Stimulated activated effector memory CD8-positive, alpha-beta T cell treated with anti-CD3 and anti-CD28 coated beads, Interleukin-12 subunit alpha, Interleukin-12 subunit beta, amount 100 ng/mL, for 72 hours (primary cell): ENCODE data around the gene MIEF1.
"Not testable (repeated sequence)": the region's sequence is repeated elsewhere in the genome, so short reads cannot be mapped to it uniquely, and the experiment has no call there.

Experiments
- ATAC-seq: fragments of 150-1000 bp; cut with Tn5 transposase; 2 replicates; pipeline ENCODE4 v1.10.0; 2021
- DNase-seq, 2 donors: peaks; one replicate each; pipeline ENCODE4 v3.0.0; 2021 to 2022; ENCODE audit warnings: low spot score in 2 of 2
- H3K27ac Mint-ChIP-seq: one replicate; pipeline ENCODE4 v1.8.0; 2022; ENCODE audit warnings: mild to moderate bottlenecking, mixed read lengths
- H3K36me3 Mint-ChIP-seq: one replicate; pipeline ENCODE4 v1.8.0; 2022; ENCODE audit warnings: mild to moderate bottlenecking, mixed read lengths
- H3K4me1 Mint-ChIP-seq: one replicate; pipeline ENCODE4 v1.8.0; 2022; ENCODE audit warnings: mixed read lengths
- H3K4me3 Mint-ChIP-seq: one replicate; pipeline ENCODE4 v1.8.0; 2022; ENCODE audit warnings: mild to moderate bottlenecking, mixed read lengths
- H3K9me3 Mint-ChIP-seq: one replicate; pipeline ENCODE4 v1.8.0; 2022; ENCODE audit warnings: mixed read lengths

Gene MIEF1

DNA sequence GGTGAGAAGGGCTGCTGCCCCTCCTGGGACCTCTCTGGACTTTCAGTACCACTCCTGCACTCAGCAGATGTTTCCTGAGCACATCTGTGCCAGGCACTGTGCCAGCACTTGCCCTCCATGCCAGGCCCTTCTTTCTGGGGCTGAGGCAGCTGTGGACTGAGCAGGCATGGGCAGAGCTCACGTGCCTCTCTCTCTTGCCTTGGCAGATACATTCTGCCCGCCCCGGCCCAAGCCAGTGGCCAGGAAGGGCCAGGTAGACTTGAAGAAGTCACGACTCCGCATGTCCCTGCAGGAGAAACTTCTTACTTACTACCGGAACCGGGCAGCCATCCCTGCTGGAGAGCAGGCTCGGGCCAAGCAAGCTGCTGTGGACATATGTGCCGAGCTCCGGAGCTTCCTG is 9.9 kb downstream of the MIEF1 start:
- ATAC-seq (no peak), DNase-seq (no peak)
- no peak overlapping the region for H3K4me3 Mint-ChIP-seq

DNA sequence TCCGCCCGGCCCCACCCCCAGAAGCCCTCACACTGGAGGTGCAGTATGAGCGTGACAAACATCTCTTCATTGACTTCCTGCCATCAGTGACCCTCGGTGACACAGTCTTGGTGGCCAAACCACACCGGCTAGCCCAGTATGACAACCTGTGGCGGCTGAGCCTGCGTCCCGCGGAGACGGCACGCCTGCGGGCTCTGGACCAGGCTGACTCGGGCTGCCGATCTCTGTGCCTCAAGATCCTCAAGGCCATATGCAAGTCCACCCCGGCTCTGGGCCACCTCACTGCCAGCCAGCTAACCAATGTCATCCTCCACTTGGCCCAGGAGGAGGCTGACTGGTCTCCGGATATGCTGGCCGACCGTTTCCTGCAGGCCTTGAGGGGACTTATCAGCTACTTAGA is 11.7 kb downstream of the MIEF1 start:
- Mint-ChIP-seq H3K9me3 (no peaks in the 10 kb centered on the region), H3K36me3 (peaks cover 93% of the 10 kb centered on the region), H3K4me1 (peaks cover 33% of the 10 kb centered on the region), H3K27ac (peak overlapping the region; percentile 32), H3K4me3 (no peak overlapping the region)
- DNase-seq (no peak), ATAC-seq (no peak)

More for the DNA sequence above, 9.9 kb downstream of the MIEF1 start:
- Mint-ChIP-seq H3K4me1 (peaks cover 38% of the 10 kb centered on the region), H3K9me3 (no peaks in the 10 kb centered on the region), H3K27ac (no peak overlapping the region), H3K36me3 (peaks cover 100% of the 10 kb centered on the region)

DNA sequence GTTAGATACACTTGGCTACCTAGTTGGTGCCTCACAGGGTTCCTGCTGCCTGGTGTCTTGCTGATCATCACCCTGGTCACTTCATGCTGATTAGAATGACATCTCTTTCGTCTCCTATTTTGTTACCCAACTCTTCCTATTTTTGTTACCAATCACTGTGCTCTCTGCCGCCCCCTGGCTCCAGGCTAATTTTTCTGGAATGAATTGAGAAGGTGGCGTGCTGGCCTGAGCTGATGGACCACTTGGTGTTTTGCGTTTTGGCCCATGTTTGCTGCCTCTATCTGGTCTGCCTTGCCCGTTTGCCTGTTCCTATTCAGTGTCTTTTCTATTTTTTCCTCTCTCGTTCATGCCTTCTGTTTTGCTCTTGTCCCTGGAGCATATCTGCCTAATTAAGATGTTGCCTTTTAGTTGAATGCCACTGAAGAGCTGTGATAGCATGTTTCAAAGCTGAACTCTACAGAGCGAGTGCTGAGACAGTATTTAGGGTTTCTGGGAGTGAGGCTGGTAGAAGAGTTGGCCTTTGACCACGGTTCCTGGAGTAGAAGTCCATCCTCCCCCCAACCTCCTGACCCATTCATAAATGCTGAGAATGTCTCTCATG is 12.4 kb downstream of the MIEF1 start:
- DNase-seq (no peak), ATAC-seq (no peak)
- peaks cover 93% of the 10 kb centered on the region for H3K36me3 Mint-ChIP-seq
- no peak overlapping the region for H3K4me3 Mint-ChIP-seq
- no peak overlapping the region for H3K27ac Mint-ChIP-seq
- H3K9me3 Mint-ChIP-seq, result no peaks in the 10 kb centered on the region
- peaks cover 35% of the 10 kb centered on the region for H3K4me1 Mint-ChIP-seq

DNA sequence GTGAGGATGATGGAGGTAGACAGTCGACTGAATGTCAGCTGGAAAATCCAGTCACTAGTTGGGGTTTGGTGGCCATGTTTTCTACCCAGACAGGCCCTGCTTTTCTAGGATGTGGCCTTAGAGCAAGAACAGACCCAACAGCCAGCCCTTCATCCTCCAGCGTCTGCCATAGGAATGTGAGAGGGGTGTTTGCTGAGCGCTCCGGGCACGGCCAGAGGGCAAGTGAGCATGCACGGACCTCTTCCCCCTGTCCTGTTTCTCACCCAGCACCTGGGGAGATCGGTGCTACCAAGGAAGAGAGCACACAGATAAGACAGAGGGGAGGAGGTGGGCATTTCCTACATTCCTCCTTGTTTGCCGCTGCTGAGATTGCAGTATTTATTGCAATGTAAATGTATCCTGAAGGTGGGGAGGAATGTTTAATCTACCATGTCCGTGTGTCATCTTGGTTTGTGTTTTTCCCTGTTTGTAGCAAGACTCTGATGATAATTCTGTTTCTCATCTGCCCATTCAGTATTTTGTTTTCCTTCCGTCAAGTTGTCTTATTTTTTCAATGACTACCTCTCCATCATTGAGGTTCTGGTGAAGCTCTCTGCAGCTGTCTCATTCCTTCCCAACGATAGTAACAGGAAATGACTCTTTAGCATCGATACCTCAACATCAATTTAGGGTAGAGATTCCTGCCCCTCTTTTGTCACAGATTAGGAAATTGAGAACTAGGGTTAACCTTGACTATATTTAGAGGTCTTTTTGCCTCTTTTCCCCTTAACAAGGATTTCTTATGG is 13.4 kb downstream of the MIEF1 start:
- Mint-ChIP-seq H3K9me3 (no peaks in the 10 kb centered on the region), H3K27ac (peak overlapping the region; percentile 63), H3K4me3 (no peak overlapping the region), H3K4me1 (peaks cover 36% of the 10 kb centered on the region), H3K36me3 (peaks cover 93% of the 10 kb centered on the region)
- ATAC-seq (no peak), DNase-seq (no peak)

DNA sequence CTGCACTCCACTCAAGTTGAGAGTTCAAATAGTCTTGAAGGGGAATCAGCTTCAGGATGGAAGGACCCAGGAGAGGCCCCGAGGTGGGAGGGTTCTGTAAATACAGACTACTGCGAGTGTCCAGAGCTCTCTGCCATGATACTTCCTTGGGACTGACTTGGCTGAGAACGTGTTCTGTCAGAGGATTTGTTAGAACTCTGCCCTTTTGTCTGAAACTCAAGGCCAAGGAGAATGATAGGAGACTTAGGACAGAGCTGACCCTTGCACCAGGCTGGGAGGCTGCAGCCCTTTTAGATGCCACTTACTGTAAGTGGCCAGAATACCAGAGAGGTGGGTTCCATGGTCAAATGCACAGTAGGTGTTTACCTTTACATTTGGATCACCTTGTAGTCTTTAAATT is 15.4 kb downstream of the MIEF1 start:
- ATAC-seq (no peak), DNase-seq (no peak)
- Mint-ChIP-seq H3K9me3 (no peaks in the 10 kb centered on the region), H3K4me1 (peaks cover 50% of the 10 kb centered on the region), H3K27ac (peak overlapping the region; percentile 63), H3K4me3 (no peak overlapping the region), H3K36me3 (peaks cover 93% of the 10 kb centered on the region)

DNA sequence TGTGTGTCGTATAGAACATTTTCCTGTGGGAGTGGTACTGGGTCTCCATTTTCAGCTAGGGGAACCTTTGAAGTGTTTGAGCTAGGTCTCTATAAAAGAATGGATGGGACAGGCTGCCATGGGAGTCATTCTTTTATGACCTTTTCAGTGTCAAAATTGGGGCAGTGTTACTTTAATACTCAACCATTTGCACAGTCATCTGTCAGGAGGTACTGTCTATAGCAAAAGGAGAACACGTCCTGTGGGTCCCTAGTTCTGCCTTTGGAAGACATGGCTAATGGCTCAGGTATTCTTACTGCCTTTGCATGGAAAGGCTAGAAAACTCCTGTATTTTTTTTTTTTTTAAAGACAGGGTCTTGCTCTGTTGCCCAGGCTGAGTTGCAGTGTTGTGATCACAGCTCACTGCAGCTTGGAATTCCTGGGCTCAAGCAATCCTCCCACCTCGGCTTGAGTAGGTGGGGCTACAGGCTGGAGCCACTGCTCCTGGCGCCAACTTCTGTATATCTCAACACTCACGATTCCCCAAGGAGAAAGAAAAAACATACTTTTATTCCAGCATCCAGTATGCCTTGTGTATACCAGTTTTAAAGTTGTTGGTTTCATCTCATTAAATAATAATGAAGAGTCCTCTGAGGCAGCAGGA is 16.2 kb downstream of the MIEF1 start:
- Mint-ChIP-seq H3K9me3 (no peaks in the 10 kb centered on the region), H3K4me3 (peak overlapping the region; percentile 93), H3K36me3 (peaks cover 93% of the 10 kb centered on the region), H3K4me1 (peaks cover 58% of the 10 kb centered on the region), H3K27ac (peak overlapping the region; percentile 100)
- DNase-seq, result no peak
- no peak for ATAC-seq

DNA sequence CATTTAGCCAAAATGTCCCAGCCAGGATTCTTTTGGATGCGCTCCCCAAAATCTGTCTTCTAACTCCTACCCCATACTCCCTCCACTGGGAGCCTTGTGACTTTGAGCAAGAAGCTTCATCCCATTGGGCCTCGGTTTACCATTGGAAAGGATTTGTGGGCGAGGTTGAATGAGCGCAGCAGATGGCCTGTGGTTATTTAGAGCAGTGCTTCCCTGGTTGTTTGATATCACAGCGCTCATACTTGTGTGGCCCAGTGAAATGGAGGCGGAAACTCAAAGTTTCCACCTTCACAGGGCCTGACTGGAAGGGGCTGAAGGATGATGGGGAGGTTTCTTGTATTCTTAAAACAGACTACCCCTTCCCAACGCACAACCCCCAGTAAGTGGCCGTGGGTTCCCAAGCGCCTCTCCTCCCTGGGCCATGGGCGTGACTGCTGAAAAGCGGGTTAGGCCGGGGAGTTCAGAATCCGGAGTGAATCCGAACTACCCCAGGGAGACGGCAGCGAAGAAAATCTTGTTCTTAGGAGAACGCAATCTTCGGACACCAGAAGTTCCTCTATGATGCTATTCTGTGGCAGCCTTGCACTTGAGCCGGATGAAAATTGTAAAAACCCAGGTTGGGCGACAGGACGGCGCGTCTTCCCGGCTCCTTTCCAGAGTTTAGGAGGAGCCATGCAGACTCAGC is 17.0 kb downstream of the MIEF1 start:
- H3K4me1 Mint-ChIP-seq, result peaks cover 62% of the 10 kb centered on the region
- ATAC-seq (no peak), DNase-seq (no peak)
- H3K4me3 Mint-ChIP-seq, result peak overlapping the region; percentile 93
- peak overlapping the region; percentile 100 for H3K27ac Mint-ChIP-seq
- no peaks in the 10 kb centered on the region for H3K9me3 Mint-ChIP-seq
- H3K36me3 Mint-ChIP-seq, result peaks cover 93% of the 10 kb centered on the region

DNA sequence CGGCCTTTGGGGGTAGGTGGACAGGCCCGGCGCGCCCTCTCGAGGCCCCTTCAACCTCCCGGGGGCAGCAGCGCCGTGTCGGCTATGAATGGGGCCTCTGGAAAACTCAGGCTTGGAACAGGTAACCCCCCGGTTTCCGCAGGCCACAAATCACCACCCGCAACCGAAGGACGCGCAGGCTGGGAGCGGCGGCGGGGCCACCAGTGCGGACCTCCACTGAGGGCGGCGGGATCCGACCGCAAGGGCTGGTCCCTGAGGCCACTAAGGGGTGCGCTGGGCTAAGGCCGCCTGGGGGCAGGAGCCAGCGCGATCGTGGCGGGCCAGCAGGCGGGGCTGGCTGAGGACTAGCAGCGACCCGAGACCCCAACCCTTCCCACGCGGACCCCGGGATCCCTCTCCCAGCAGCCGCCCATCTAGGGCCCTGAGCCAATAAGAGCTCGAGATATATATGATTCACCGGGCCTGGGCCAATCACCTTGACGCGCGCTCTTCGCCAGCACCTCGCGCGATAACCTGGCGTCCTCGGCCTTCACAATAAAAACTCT is 17.7 kb downstream of the MIEF1 start:
- ATAC-seq (peak; percentile 91), DNase-seq (no peak)
- peaks cover 93% of the 10 kb centered on the region for H3K36me3 Mint-ChIP-seq
- peak overlapping the region; percentile 100 for H3K27ac Mint-ChIP-seq
- H3K4me3 Mint-ChIP-seq, result peak overlapping the region; percentile 93
- peaks cover 62% of the 10 kb centered on the region for H3K4me1 Mint-ChIP-seq
- H3K9me3 Mint-ChIP-seq, result no peaks in the 10 kb centered on the region

DNA sequence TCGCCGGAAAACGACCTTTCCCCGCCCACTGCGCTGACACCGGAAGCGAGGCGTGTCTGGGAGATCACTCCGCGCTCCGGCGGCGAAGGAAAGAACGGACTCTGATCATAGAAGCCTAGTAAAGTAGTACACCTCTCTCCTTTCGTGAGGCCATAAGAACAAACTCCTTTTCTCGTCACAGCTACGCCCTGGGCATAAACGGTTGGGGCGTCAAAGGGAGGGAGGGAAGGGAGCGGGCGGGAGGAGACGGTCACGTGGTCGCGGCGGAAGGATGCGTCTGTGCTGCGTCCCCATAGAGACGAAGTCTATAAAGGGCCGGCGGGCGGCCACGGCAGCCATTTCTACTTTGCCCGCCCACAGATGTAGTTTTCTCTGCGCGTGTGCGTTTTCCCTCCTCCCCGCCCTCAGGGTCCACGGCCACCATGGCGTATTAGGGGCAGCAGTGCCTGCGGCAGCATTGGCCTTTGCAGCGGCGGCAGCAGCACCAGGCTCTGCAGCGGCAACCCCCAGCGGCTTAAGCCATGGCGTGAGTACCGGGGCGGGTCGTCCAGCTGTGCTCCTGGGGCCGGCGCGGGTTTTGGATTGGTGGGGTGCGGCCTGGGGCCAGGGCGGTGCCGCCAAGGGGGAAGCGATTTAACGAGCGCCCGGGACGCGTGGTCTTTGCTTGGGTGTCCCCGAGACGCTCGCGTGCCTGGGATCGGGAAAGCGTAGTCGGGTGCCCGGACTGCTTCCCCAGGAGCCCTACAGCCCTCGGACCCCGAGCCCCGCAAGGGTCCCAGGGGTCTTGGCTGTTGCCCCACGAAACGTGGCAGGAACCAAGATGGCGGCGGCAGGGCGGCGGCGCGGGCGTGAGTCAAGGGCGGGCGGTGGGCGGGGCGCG is 18.4 kb downstream of the MIEF1 start, which contains the start of gene ATF4:
Gene ATF4 (plus strand): TSS at position 337 of the 880 bp plus-strand sequence. CDS start 884 bp downstream, outside the sequence.
- Mint-ChIP-seq H3K9me3 (no peaks in the 10 kb centered on the region), H3K4me3 (peak within 1 kb of the TSS; percentile 93), H3K36me3 (peaks cover 93% of the 10 kb centered on the region), H3K4me1 (peaks cover 66% of the 10 kb centered on the region), H3K27ac (peak within 1 kb of the TSS; percentile 100)
- DNase-seq (peak; percentile 89 to 98), ATAC-seq (peak; percentile 54)

DNA sequence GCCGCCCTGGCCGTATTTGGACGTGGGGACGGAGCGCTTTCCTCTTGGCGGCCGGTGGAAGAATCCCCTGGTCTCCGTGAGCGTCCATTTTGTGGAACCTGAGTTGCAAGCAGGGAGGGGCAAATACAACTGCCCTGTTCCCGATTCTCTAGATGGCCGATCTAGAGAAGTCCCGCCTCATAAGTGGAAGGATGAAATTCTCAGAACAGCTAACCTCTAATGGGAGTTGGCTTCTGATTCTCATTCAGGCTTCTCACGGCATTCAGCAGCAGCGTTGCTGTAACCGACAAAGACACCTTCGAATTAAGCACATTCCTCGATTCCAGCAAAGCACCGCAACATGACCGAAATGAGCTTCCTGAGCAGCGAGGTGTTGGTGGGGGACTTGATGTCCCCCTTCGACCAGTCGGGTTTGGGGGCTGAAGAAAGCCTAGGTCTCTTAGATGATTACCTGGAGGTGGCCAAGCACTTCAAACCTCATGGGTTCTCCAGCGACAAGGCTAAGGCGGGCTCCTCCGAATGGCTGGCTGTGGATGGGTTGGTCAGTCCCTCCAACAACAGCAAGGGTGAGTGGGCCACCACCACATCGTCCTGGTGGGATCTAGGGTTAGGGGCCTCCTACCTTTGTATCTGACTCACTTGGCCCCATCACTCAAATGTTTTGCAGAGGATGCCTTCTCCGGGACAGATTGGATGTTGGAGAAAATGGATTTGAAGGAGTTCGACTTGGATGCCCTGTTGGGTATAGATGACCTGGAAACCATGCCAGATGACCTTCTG is 19.2 kb downstream of the MIEF1 start:
- peak overlapping the region; percentile 93 for H3K4me3 Mint-ChIP-seq
- H3K36me3 Mint-ChIP-seq, result peaks cover 93% of the 10 kb centered on the region
- not testable (repeated sequence) for H3K9me3 Mint-ChIP-seq, ATAC-seq, DNase-seq
- H3K4me1 Mint-ChIP-seq, result peaks cover 66% of the 10 kb centered on the region
- H3K27ac Mint-ChIP-seq, result peak overlapping the region; percentile 100

DNA sequence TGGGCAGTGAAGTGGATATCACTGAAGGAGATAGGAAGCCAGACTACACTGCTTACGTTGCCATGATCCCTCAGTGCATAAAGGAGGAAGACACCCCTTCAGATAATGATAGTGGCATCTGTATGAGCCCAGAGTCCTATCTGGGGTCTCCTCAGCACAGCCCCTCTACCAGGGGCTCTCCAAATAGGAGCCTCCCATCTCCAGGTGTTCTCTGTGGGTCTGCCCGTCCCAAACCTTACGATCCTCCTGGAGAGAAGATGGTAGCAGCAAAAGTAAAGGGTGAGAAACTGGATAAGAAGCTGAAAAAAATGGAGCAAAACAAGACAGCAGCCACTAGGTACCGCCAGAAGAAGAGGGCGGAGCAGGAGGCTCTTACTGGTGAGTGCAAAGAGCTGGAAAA is 20.0 kb downstream of the MIEF1 start:
- Mint-ChIP-seq H3K4me1 (peaks cover 72% of the 10 kb centered on the region), H3K4me3 (peak overlapping the region; percentile 93), H3K36me3 (peaks cover 89% of the 10 kb centered on the region), H3K27ac (peak overlapping the region; percentile 100)
- not testable (repeated sequence) for H3K9me3 Mint-ChIP-seq, DNase-seq, ATAC-seq

DNA sequence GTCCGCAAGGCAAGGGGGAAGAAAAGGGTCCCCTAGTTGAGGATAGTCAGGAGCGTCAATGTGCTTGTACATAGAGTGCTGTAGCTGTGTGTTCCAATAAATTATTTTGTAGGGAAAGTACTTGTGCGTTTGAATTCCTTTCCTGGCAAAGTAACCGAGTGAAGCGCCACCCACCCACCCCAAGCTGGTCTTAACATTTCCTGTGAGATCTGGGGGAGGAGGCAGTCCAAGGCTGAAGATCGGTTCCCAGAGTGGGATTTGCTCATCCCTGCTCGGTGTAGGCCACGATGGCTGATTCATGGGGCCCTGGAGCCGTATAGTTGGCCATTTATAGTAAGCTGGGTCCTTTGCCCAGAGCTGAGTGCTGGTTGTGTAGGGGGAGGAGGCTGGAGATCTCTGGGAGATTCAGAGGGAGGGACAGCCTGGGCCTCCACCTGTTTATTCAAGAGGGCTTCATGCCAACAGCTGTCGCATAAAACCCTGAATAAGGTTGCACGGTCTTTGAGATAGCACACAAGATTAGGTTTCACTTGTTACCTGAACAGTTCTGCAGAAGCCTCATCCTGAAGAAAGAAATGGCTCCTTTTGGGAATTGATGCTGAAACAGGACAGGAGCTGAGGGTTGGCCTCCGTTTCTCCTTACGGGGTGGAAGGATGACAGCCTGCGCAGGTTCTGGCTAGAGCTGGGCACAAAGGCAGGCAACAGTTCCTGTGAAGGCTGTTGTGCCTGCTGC is 20.6 kb downstream of the MIEF1 start:
- H3K4me3 Mint-ChIP-seq, result peak overlapping the region; percentile 93
- ATAC-seq (peak; percentile 8), DNase-seq (peak in 1 of 2 donors; percentile 66)
- H3K27ac Mint-ChIP-seq, result peak overlapping the region; percentile 100
- peaks cover 91% of the 10 kb centered on the region for H3K36me3 Mint-ChIP-seq
- peaks cover 78% of the 10 kb centered on the region for H3K4me1 Mint-ChIP-seq
- no peaks in the 10 kb centered on the region for H3K9me3 Mint-ChIP-seq

DNA sequence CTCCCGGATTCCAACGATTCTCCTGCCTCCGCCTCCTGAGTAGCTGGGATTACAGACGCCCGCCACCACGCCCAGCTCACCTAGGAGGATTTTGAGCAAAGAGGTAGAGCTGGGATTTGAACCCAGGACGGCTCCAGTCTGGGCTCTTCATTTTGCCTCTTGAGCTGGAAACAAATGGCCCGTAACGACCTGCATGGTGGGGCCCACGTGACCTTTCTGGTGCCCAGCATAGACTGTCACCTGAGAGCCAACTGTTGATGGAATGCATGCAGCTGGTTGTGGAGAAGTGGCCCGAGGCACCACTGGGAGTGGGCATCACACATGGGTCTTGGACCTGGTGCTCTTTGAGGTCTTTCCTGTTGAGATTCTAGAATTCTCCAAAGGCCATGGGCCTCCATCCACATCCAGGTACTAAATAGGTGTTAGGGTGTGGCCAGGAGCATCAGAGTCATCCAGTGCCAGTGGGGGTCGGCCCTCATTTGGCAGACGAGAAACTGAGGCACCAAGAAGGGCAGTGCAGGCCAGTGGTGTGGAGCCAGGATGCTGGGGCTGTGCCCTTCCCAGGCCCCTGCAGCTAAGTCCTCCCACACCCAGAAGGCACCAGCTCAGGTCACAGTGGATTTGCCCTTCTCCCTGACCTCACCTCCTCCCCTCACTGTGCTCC is 22.1 kb downstream of the MIEF1 start:
- DNase-seq (no peak), ATAC-seq (no peak)
- peaks cover 85% of the 10 kb centered on the region for H3K4me1 Mint-ChIP-seq
- H3K4me3 Mint-ChIP-seq, result peak overlapping the region; percentile 93
- peaks cover 96% of the 10 kb centered on the region for H3K36me3 Mint-ChIP-seq
- no peaks in the 10 kb centered on the region for H3K9me3 Mint-ChIP-seq
- H3K27ac Mint-ChIP-seq, result peak overlapping the region; percentile 100
